Anterior cingulate cortex (tissue), 58 donors: ENCODE measurements around the gene FZR1.
"Not testable (repeated sequence)": the region's sequence is repeated elsewhere in the genome, so short reads cannot be mapped to it uniquely, and the experiment has no call there.

Experiments
- DNase-seq, 58 donors: peaks; one replicate each; lab custom pipeline; 2025; lab: John Stamatoyannopoulos, UW

Gene FZR1

DNA sequence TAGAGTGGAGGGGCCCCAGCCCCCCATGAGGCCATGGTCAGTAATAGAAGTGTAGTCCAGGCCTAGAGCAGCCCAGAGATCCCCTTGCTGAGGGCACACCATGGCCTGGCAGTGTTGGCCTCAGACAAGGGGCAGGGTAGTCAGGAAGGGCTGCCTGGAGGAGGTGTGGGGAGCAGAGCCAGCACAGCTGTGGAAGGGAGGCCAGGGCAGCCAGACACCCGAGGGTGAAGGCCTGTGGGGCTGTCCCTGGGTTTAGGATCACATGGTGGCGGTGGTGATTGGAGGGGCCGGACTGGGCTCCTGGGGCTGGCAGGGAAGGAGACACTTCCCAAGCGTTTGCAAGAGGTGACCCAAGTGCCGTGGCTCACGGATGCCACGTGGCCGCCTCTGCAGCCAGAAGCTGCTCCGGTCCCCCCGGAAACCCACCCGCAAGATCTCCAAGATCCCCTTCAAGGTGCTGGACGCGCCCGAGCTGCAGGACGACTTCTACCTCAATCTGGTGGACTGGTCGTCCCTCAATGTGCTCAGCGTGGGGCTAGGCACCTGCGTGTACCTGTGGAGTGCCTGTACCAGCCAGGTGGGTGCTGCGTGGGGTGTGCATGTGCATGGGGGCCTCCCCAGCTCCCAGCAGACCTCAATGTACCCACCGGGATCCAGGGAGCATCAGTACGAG lies 21.3 kb downstream of the FZR1 start:
- DNase-seq = no peak

DNA sequence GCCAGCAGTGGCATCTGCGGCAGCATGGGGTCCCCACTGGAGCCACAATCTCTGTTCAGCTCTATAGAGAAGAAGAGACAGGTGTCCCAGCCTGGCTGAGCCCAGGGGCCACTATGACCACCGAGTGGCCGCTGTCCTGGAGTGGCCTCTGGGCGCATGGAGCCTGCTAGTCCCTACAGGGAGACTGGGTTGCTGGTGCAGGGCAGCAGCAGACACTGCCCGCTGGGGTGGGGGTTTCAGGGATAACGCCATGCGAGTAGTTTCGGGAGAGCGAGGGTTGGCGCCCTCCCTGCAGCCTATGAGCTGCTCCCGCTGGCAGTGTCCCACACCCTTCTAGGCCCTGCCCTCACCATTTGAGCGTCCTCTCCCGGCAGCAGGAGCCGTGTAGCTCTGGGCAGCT lies 22.0 kb downstream of the FZR1 start:
- DNase-seq = no peak

DNA sequence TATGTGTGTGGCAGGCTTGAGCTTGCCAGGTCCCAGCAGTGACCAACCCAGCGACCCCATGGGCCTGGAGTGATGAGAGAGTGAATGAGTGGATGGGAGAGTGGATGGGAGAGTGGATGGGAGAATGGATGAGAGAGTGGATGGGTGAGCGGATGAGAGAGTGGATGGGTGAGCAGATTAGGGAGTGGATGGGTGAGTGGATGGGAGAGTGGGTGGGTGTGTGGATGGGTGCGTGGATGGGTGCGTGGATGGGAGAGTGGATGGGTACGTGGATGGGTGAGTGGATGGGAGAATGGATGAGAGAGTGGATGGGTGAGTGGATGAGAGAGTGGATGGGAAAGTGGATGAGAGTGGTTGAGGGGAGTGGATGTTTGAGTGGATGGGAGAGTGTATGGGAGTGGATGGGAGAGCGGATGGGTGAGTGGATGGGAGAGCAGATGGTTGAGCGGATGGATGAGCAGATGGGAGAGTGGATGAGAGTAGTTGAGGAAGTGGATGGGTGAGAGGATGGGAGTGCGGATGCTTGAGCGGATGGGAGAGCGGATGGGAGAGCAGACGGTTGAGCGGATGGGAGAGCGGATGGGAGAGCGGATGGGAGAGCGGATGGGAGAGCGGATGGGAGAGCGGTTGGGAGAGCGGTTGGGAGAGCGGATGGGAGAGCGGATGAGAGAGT lies 22.6 kb downstream of the FZR1 start:
- no peak for DNase-seq

DNA sequence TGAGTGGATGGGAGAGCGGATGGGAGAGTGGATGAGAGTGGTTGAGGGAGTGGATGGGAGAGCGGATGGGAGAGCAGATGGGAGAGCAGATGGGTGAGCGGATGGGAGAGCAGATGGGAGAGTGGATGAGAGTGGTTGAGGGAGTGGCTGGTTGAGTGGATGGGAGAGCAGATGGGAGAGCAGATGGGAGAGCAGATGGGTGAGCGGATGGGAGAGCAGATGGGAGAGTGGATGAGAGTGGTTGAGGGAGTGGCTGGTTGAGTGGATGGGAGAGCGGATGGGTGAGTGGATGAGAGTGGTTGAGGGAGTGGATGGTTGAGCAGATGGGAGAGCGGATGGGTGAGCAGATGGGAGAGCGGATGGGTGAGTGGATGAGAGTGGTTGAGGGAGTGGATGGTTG lies 23.2 kb downstream of the FZR1 start:
- DNase-seq = not testable (repeated sequence)

DNA sequence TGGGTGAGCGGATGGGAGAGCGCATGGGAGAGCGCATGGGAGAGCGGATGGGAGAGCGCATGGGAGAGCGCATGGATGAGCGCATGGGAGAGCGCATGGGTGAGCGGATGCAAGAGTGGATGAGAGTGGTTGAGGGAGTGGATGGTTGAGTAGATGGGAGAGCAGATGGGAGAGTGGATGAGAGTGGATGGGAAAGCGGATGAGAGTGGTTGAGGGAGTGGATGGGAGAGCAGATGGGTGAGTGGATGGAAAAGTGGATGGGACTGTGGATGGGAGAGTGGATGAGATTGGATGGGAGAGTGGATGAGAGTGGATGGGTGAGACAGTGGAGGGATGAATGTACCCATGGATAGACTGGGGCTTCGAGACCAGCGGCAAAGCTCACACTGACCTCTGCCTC lies 24.3 kb downstream of the FZR1 start:
- DNase-seq = no peak

DNA sequence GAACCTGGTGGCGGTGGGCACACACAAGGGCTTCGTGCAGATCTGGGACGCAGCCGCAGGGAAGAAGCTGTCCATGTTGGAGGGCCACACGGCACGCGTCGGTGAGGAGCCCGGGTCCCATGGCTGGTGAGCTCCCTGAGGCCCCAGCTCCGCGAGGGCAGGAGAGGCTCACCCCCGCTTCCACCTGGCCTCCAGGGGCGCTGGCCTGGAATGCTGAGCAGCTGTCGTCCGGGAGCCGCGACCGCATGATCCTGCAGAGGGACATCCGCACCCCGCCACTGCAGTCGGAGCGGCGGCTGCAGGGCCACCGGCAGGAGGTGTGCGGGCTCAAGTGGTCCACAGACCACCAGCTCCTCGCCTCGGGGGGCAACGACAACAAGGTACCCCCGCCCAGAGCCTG lies 25.6 kb downstream of the FZR1 start:
- DNase-seq = no peak

DNA sequence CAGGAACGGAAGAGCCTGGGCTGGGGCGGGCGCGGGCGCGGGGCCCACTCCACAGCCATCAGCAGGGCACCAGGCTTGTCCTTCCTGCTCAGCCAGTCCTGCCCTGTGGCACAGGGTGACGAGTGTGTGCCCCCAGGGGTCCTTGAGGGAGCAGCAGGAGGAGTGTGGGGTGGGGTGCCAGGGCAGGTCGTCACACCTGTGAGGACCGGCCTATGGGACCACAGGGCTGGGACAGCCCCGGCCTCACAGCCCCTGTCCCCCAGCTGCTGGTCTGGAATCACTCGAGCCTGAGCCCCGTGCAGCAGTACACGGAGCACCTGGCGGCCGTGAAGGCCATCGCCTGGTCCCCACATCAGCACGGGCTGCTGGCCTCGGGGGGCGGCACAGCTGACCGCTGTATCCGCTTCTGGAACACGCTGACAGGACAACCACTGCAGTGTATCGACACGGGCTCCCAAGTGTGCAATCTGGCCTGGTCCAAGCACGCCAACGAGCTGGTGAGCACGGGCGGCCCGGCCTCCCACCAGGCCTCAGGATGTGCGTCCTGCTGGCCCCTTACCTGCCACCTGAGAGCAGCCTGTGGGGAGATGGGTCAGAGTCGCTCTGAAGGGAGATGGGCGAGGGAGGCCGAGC lies 26.2 kb downstream of the FZR1 start:
- no peak for DNase-seq

DNA sequence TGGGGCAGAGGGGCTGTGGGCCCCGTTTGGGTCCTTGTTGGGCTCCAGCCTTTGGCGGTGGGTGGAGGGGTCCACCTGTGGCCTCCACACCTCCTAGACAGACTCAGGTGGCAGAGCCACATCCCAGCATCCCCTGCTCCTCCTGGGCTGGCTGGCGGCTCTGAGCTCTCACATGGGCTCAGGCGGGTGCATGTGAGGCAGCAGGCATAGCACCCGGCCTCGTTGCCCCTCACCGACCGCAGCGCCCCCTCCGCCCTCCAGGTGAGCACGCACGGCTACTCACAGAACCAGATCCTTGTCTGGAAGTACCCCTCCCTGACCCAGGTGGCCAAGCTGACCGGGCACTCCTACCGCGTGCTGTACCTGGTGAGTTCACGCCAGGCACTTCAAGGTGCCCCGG lies 26.9 kb downstream of the FZR1 start:
- DNase-seq = no peak

DNA sequence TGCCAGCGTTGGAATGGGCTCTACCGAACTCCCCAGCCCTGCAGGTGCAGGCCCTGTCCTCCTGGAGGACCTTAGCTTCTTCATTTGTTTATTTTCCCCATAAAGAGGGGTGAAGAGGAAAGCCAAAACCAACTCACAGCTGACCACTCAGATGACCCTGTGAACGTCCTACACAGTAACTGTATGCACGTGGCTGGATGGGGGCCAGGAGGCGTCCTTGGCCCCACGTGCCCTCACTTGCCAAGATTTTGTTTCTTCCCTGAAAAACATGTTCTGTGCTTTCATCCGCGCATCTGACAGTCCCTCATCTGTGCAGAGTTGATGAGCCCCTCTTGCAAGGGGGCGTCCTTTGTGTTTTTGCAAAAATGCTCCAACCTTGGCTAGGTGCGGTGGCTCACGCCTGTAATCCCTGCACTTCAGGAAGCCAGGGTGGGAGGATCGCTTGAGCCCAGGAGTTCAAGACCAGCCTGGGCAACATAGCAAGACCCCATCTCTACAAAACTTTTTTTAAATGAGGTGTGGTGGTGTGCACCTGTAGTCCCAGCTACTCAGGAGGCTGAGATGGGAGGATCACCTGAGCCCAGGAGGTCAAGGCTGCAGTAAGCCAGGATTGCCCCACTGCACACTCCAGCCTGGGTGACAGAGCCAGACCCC lies 27.6 kb downstream of the FZR1 start:
- DNase-seq = no peak

DNA sequence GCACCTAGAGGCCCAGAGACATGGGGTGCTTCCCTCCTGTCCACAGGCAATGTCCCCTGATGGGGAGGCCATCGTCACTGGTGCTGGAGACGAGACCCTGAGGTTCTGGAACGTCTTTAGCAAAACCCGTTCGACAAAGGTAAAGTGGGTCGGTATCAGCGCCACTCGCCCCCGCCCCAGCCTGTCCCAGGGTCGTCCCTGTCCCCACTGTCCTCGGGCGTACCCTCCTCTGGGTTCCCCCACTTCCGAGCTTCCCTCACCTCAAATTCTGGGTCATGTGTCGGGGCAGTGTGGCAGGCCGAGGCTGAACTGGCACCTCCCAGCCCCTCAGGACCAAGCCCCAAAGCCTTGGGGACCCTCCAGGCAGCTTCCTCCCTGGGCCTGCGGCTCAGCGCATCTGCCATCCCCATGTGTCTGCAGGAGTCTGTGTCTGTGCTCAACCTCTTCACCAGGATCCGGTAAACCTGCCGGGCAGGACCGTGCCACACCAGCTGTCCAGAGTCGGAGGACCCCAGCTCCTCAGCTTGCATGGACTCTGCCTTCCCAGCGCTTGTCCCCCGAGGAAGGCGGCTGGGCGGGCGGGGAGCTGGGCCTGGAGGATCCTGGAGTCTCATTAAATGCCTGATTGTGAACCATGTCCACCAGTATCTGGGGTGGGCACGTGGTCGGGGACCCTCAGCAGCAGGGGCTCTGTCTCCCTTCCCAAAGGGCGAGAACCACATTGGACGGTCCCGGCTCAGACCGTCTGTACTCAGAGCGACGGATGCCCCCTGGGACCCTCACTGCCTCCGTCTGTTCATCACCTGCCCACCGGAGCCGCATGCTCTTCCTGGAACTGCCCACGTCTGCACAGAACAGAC lies 28.5 kb downstream of the FZR1 start:
- no peak for DNase-seq

DNA sequence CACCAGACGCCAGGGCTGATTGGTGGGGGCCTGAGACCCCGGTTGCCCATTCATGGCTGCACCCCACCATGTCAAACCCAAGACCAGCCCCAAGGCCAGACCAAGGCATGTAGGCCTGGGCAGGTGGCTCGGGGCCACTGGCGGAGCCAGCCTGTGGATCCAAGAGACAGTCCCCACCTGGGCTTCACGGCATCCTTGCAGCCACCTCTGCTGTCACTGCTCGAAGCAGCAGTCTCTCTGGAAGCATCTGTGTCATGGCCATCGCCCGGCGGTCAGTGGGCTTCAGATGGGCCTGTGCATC lies 29.1 kb downstream of the FZR1 start:
- DNase-seq = no peak

DNA sequence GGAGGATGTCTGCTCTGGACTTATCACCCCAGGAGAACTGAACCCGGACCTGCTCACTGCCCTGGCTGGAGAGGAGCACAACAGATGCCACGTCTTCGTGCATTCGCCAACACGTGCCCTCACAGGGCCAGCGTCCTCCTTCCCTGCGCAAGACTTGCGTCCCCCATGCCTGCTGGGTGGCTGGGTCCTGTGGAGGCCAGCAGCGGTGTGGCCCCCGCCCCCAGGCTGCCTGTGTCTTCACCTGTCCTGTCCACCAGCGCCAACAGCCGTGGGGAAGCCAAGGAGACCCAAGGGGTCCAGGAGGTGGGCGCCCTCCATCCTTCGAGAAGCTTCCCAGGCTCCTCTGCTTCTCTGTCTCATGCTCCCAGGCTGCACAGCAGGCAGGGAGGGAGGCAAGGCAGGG lies 29.5 kb downstream of the FZR1 start:
- no peak for DNase-seq

DNA sequence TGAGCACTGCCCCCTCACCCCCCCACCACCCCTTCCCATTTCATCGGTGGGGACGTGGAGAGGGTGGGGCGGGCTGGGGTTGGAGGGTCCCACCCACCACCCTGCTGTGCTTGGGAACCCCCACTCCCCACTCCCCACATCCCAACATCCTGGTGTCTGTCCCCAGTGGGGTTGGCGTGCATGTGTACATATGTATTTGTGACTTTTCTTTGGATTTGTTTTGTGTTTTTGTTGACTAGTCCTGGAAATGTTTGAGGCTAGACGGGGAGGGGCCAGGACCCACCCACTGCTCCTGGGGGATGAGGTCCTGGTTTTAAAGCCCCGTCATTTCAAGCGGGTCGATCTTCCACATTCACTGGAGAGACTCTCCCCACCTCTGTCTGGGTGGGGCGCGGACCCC lies 29.9 kb downstream of the FZR1 start:
- DNase-seq = no peak

DNA sequence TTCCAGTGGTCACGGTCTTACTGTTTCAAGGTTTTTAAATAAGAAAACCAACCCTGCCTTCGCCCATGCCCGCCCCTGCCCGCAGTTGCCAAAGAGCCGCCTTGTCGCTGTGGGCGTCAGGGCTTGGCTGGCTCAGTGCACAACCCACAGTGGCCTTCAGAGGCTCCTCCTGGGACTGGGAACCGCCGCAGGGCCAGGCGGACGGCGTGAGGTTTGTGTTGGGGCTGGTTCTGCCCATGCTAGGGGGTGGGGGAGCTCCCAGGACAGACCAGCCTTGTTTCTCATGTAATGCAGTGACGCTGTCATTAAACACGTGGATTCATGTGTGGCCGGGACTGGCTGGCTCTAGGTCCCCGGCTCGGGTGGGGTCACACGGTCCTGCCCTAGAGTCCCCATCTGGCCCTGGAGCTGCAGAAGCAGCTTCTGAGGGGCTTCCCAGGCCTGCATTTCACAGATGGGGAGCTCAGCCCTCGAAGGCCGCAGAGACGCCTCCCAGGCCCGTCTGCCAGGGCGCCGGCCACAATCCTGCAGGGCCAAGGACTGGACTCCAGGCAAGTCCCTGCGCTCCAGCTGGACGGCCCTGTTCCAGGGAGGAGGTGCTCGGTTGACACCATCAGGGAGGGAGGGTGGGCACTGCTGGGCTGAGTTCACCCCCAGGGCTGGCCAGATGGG lies 30.5 kb downstream of the FZR1 start:
- peak in 44 of 58 donors; percentile 10 to 85 (median 58) for DNase-seq

DNA sequence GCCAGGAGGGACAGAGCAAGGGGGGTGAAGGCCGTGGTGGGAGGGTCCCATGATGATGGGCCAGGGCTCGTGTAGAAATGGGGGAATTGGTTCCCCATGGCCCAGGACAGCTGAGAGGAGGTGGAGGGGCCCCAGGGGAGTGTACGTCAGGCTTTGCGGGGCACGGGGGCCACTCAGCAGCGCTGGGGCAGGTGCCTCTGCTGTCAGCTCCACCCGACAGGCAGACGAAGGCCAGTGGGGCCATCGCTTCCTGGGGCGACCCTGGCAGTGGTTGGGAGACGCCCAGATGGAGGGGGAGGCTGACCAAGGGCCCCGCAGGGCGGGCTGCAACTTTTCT lies 31.0 kb downstream of the FZR1 start:
- peak in 1 of 58 donors; percentile 52 for DNase-seq

DNA sequence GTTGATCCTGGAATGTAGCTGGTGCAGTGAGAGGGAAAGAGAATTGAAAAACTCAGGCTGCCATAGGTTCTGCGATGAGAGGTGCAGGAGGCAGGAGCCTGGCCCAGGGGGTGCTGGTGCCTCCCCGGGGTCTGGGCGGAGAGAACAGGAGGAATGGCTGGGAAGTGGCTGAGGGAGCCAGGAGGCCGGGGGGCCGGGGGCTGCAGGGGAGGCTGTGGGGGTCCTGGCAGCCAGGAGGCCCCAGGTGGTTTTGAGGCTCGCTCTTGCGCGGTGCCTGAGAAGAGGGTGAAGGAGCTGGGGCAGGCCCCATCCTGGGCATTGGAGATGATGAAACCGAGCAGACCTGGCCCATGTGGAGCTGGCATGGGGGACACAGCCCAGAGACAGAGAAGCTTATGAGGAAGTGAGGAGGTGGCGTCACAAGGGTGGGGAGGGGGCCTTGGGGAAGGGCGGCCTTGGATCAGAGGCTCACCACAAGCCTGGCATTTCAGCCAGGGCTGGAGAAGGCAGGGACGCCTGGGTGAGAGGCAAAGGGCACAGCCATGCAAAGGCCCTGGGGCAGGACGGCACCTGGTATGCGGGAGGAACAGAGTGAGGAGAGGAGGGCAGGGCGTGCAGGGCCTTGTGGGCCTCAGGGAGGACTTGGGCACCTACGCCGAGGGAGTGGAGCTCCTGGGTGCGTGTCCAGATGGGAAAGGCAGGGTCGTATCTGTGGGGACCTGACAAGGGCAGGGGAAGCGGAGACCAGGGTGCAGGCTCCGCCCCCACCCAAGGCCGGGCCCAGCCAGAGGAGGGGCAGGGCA lies 31.5 kb downstream of the FZR1 start:
- DNase-seq = peak in 1 of 58 donors; percentile 41

DNA sequence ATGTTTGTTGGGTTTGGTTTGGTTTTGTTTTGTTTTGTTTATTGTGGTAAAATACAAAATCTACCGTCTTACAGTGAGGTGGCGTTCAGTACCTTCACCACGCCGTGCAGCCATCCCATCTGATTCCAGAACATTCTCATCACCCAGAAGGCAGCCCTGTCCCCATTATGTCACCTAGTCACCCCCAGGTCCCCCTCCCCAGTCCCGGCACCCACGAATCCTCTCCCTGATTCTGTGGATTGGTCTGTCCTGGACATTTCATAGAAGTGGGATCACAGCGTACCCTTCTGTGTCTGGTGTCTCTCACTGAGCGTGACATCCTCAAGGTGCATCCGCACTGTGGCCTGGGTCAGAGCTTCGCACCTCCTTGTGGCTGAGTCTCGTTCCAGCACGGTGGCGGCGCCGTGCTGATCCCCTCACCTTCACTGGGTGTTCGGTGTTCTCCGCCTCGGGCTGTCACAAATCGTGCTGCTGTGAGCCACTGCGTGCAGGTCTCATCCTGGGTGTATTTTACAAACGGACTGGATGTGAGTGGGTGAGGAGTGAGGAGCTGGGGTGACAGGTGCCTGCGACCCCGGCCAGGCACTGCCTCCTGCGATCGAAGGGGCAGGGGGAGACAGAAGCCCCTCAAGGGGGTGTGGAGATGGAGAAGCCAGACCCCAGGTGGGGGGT lies 32.3 kb downstream of the FZR1 start:
- no peak for DNase-seq

DNA sequence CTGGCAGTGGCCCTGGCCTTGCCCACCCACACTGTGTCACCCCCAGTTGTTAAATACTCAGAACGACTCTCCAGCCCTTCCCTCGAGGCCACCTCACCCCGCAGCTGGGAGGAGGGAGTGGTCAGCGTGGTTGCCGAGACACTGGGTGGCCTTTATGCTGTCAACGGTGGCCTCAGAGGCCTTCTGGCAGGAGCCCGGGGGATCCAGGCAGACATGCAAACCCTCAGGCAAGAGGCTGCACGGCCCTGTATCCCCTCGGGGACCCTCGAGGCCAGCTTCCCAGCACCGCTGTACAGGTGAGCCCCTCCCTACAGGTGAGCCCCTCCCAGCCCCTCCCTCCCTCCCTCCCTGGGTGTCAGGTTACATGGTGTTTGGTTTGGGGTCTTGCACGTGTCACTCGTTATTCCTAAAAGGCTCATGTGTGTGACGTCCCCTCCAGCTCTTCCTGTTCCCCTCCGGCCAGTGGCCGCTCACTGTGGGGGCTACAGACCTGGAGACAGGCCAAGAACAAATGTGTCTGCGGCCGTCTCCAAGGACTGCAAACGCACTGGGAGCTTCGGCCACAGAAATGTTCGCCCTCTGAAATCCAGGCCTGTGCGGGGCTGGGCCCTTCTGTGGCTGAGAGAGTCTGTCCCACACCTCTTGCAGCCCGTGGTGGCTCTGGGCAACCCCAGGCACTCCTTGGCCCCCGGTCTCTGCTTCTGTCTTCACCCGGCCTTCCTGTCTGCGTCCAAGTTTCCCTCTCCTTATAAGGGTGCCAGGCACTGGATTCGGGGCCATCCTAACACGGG lies 33.0 kb downstream of the FZR1 start, which contains the start of gene TEKTIP1:
TSS of gene TEKTIP1 (plus strand) at position 210 of the 791 bp plus-strand sequence. CDS start at position 214, 4 bp downstream.
- peak in 15 of 58 donors; percentile 11 to 51 (median 26) for DNase-seq
